ENCODE data around the gene EIF2S3. TPM values are rescaled to one million over a fixed set of nuclear protein-coding genes. Genes with fewer than 3 reads are reported as not detected.

The EIF2S3 gene
- total and polyA plus RNA-seq, 8 donors = 20.0 to 234 (median 74.6) TPM

- TF ChIP-seq, protein P1, sequence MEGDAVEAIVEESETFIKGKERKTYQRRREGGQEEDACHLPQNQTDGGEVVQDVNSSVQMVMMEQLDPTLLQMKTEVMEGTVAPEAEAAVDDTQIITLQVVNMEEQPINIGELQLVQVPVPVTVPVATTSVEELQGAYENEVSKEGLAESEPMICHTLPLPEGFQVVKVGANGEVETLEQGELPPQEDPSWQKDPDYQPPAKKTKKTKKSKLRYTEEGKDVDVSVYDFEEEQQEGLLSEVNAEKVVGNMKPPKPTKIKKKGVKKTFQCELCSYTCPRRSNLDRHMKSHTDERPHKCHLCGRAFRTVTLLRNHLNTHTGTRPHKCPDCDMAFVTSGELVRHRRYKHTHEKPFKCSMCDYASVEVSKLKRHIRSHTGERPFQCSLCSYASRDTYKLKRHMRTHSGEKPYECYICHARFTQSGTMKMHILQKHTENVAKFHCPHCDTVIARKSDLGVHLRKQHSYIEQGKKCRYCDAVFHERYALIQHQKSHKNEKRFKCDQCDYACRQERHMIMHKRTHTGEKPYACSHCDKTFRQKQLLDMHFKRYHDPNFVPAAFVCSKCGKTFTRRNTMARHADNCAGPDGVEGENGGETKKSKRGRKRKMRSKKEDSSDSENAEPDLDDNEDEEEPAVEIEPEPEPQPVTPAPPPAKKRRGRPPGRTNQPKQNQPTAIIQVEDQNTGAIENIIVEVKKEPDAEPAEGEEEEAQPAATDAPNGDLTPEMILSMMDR (IDR thresholded peaks at IDR 0.05) = no peak
- Histone ChIP-seq H3K36me3 (no peaks in the 10 kb centered on the region), H3K27me3 (no peaks in the 10 kb centered on the region), H3K9me3 (no peaks in the 10 kb centered on the region), H3K4me1 (no peaks in the 10 kb centered on the region), H3K27ac (no peak overlapping the region), H3K4me3 (no peak overlapping the region)
- intact Hi-C loops (cut with DNase I; ENCODE audit: low total_unique reads) = no loop called here
- whole genome bisulfite sequencing, 5 donors = 55 to 79% (median 64%) methylated on average over 2 of the region's 2 CpGs
- peak in 1 of 2 donors; percentile 32 for DNase-seq
Observed at GRCh38 chrX:24110069-24110468, 55.3 kb downstream of the EIF2S3 start.

GRCh38 chrX:24113181-24113580 is 58.4 kb downstream of the EIF2S3 start:
- DNase-seq = no peak
- H3K27ac ChIP-seq = no peak overlapping the region
- WGBS, 5 donors = 74 to 94% (median 83%) methylated on average over 2 of the region's 2 CpGs

DNA sequence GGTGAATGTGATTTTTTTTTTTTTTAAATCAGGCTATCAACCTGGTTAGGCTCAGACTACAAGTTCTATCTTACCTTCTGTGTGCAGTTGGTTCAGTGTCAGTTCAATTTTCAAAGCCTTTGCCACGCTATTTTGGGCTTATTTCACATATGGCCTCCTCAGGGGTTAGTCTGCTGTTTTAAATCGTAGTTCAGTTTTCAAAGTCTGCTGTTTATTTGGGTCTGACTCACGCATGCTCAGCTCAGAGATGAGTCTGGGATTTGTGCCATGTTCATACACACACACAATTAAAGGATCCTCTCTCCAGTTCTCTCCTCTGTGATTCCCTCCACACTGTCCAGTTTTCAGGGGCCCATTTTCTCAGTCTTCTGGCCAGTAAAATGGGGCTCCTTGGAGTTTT is 62.5 kb downstream of the EIF2S3 start:
- H3K9me3 ChIP-seq = no peaks in the 10 kb centered on the region
- DNase-seq = peak in 1 of 2 donors; percentile 83

More at GRCh38 chrX:24113181-24113580, 58.4 kb downstream of the EIF2S3 start:
- intact Hi-C loops (cut with DNase I; ENCODE audit: low total_unique reads) = no loop called here
- Histone ChIP-seq H3K36me3 (no peaks in the 10 kb centered on the region), H3K4me1 (peaks cover 0 to 14% (median 0%) of the 10 kb centered on the region in 4 donors), H3K27me3 (no peaks in the 10 kb centered on the region), H3K4me3 (no peak overlapping the region), H3K9me3 (no peaks in the 10 kb centered on the region)
- TF ChIP-seq POLR2A (IDR thresholded peaks at IDR 0.05) (no peak), POLR2AphosphoS5 (IDR thresholded peaks at IDR 0.05) (no peak), EP300 (IDR thresholded peaks at IDR 0.05) (no peak)
- TF ChIP-seq, protein P1 (IDR thresholded peaks at IDR 0.05) = no peak

DNA sequence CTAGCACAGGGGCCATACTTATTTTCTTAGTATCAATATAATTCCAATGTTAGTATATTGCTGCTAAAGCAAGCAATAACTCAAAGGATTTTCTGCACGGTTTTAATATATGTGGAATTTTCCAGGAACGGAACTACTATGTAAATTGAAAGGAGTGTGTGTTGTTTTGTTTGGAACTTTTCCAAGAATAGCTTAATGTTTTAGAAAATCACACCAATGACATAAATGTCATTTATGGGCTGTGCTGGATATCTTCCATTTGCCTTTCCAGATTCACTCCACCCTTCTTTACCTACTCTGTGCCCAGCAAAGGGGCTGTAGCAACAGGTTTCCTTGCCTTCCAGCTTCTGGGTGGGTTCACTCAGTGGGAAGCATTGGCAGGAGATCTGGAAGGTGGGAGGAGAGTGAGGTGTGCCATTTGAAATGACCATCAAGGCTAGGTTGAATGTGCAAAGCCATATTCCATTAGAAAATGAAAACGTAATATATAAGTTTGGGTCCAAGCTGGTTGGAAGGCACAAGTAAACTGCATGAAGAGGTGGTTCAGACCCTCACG is 69.6 kb downstream of the EIF2S3 start:
- Histone ChIP-seq H3K4me3 (no peak overlapping the region), H3K27ac (peak overlapping the region in 2 of 5 donors; percentile 6 to 12), H3K27me3 (no peaks in the 10 kb centered on the region), H3K36me3 (no peaks in the 10 kb centered on the region), H3K4me1 (peaks cover 5 to 15% (median 9%) of the 10 kb centered on the region in 4 donors), H3K9me3 (no peaks in the 10 kb centered on the region)
- WGBS, 5 donors = 27 to 42% (median 36%) methylated on average over 4 of the region's 4 CpGs
- TF ChIP-seq EP300 (IDR thresholded peaks at IDR 0.05) = no peak
- intact Hi-C loops (cut with DNase I; ENCODE audit: low total_unique reads) = no loop called here
- peak in 1 of 2 donors; percentile 13 for DNase-seq

More for the DNA sequence above, 62.5 kb downstream of the EIF2S3 start:
- Histone ChIP-seq H3K27me3 (no peaks in the 10 kb centered on the region), H3K36me3 (no peaks in the 10 kb centered on the region), H3K4me3 (no peak overlapping the region), H3K27ac (peak overlapping the region in 1 of 5 donors; percentile 41), H3K4me1 (peaks cover 0 to 14% (median 0%) of the 10 kb centered on the region in 4 donors)
- intact Hi-C loops (cut with DNase I; ENCODE audit: low total_unique reads) = no loop called here
- WGBS, 5 donors = 21 to 46% (median 37%) methylated on average over 3 of the region's 3 CpGs
- TF ChIP-seq EP300 (IDR thresholded peaks at IDR 0.05) = no peak
- TF ChIP-seq POLR2AphosphoS5 (IDR thresholded peaks at IDR 0.05) = no peak
- TF ChIP-seq POLR2A (IDR thresholded peaks at IDR 0.05) = no peak
- TF ChIP-seq, protein P1 (IDR thresholded peaks at IDR 0.05) = no peak

GRCh38 chrX:24125028-24125612 is 70.4 kb downstream of the EIF2S3 start:
- TF ChIP-seq POLR2AphosphoS5 (IDR thresholded peaks at IDR 0.05) (no peak), POLR2A (IDR thresholded peaks at IDR 0.05) (no peak), EP300 (IDR thresholded peaks at IDR 0.05) (no peak)
- TF ChIP-seq, protein P1 (IDR thresholded peaks at IDR 0.05) = no peak
- intact Hi-C loops (cut with DNase I; ENCODE audit: low total_unique reads) = no loop called here
- Histone ChIP-seq H3K36me3 (no peaks in the 10 kb centered on the region), H3K4me3 (no peak overlapping the region), H3K4me1 (peaks cover 5 to 15% (median 9%) of the 10 kb centered on the region in 4 donors), H3K27me3 (no peaks in the 10 kb centered on the region), H3K27ac (peak overlapping the region in 1 of 5 donors; percentile 12), H3K9me3 (no peaks in the 10 kb centered on the region)
- 44 to 59% (median 49%) methylated on average over 6 to 8 of the region's 8 CpGs for WGBS, 5 donors
- DNase-seq = peak; percentile 30 to 38

Data from stomach (tissue), 9 donors.